Measurements from ENCODE around the gene ZFPM1. TPM values are rescaled to one million over a fixed set of nuclear protein-coding genes. Genes with fewer than 3 reads are reported as not detected.

Gene ZFPM1
- total RNA-seq, 1 experiment from 2014 or later: 14.6 TPM

- TF ChIP-seq ZBTB33 (IDR thresholded peaks at IDR 0.05; ENCODE audit: extremely low read depth, insufficient replicate concordance, low read length): no peak
- no TSS peak for BruUV-seq (replicated peaks)
- peaks cover 10% of the 10 kb centered on the region; the same call in 1 of the 2 replicates for H3K79me2 ChIP-seq (ENCODE audit: insufficient read depth, low read length)
- intact Hi-C loops (cut with micrococcal nuclease): no loop called here
- H3K9me3 ChIP-seq (ENCODE audit: control insufficient read depth in 1 of 2, insufficient read depth in 1 of 2, low read depth in 1 of 2, low read length in 2 of 2): peaks cover 14 to 17% of the 10 kb centered on the region in 2 experiments; a peak in 3 of 4 replicates
- no peak overlapping the region for H3K9ac ChIP-seq (ENCODE audit: low read length)
- DNase-seq (ENCODE audit: low read depth, low spot score): no peak
- POLR2A ChIA-PET: no interaction called here
- no peak overlapping the region for H3K27ac ChIP-seq (ENCODE audit: low read depth, low read length)
- no peak for ATAC-seq
- H3K4me2 ChIP-seq (ENCODE audit: low read length): no peak overlapping the region
- H3K27me3 ChIP-seq (ENCODE audit: insufficient read depth, low read length): no peaks in the 10 kb centered on the region
- H3K4me3 ChIP-seq (replicated peaks in 1 of 2; ENCODE audit: low read depth in 1 of 2, low read length in 2 of 2): no peak overlapping the region
- H2AFZ ChIP-seq (ENCODE audit: low read depth, low read length, poor library complexity, severe bottlenecking): no peak overlapping the region
- CTCF ChIA-PET: no interaction called here
- no peaks in the 10 kb centered on the region for H3K9me2 ChIP-seq (ENCODE audit: insufficient read depth)
- RAD21 ChIA-PET (ENCODE audit: low non-redundant PET in 1 of 2, low total read pairs in 2 of 2, uncharacterized antibody in 2 of 2, unreplicated experiment in 2 of 2): no interaction called here
- H3K36me3 ChIP-seq (ENCODE audit: control insufficient read depth in 1 of 2, insufficient read depth in 2 of 2, low read length in 2 of 2): no peaks in the 10 kb centered on the region; a peak in 1 of 4 replicates
- H3K4me1 ChIP-seq (ENCODE audit: control insufficient read depth in 1 of 2, insufficient read depth in 2 of 2, low read length in 2 of 2): peaks cover 8 to 12% of the 10 kb centered on the region in 2 experiments
- H4K20me1 ChIP-seq (ENCODE audit: insufficient read depth): no peaks in the 10 kb centered on the region
Observed at GRCh38 chr16:88538366-88539060, 85.4 kb downstream of the ZFPM1 start.

GRCh38 chr16:88539261-88539651 is 86.2 kb downstream of the ZFPM1 start:
- Histone ChIP-seq H2AFZ (ENCODE audit: low read depth, low read length, poor library complexity, severe bottlenecking) (no peak overlapping the region), H3K4me2 (ENCODE audit: low read length) (no peak overlapping the region), H3K4me3 (replicated peaks in 1 of 2; ENCODE audit: low read depth in 1 of 2, low read length in 2 of 2) (no peak overlapping the region), H3K9me3 (ENCODE audit: control insufficient read depth in 1 of 2, insufficient read depth in 1 of 2, low read depth in 1 of 2, low read length in 2 of 2) (peaks cover 20 to 21% of the 10 kb centered on the region in 2 experiments; a peak in 3 of 4 replicates), H3K36me3 (ENCODE audit: control insufficient read depth in 1 of 2, insufficient read depth in 2 of 2, low read length in 2 of 2) (no peaks in the 10 kb centered on the region; a peak in 1 of 4 replicates), H4K20me1 (ENCODE audit: insufficient read depth) (no peaks in the 10 kb centered on the region), H3K27ac (ENCODE audit: low read depth, low read length) (no peak overlapping the region; the same call in 1 of the 2 replicates), H3K4me1 (ENCODE audit: control insufficient read depth in 1 of 2, insufficient read depth in 2 of 2, low read length in 2 of 2) (peaks cover 8 to 12% of the 10 kb centered on the region in 2 experiments), H3K9me2 (ENCODE audit: insufficient read depth) (no peaks in the 10 kb centered on the region), H3K9ac (ENCODE audit: low read length) (no peak overlapping the region), H3K79me2 (ENCODE audit: insufficient read depth, low read length) (peaks cover 10% of the 10 kb centered on the region; the same call in 1 of the 2 replicates), H3K27me3 (ENCODE audit: insufficient read depth, low read length) (no peaks in the 10 kb centered on the region)
- intact Hi-C loops (cut with micrococcal nuclease): no loop called here
- ChIA-PET CTCF (no interaction called here), POLR2A (no interaction called here), RAD21 (ENCODE audit: low non-redundant PET in 1 of 2, low total read pairs in 2 of 2, uncharacterized antibody in 2 of 2, unreplicated experiment in 2 of 2) (no interaction called here)
- no TSS peak for BruUV-seq (replicated peaks)
- DNase-seq (ENCODE audit: low read depth, low spot score) (no peak), ATAC-seq (no peak)
- TF ChIP-seq POLR2AphosphoS5 (IDR thresholded peaks at IDR 0.05; ENCODE audit: low read depth, low read length): no peak
- no peak for TF ChIP-seq EGR1 (IDR thresholded peaks at IDR 0.05; ENCODE audit: low read depth)
- TF ChIP-seq ATF3 (IDR thresholded peaks at IDR 0.05): no peak
- TF ChIP-seq ELF1 (IDR thresholded peaks at IDR 0.05; ENCODE audit: borderline replicate concordance, low read depth): no peak
- no peak for TF ChIP-seq CBX3 (IDR thresholded peaks at IDR 0.05; ENCODE audit: low read depth)
- TF ChIP-seq ZFX (IDR thresholded peaks at IDR 0.05): no peak
- no peak for TF ChIP-seq RAD21 (IDR thresholded peaks at IDR 0.05; ENCODE audit: low read depth)
- no peak for TF ChIP-seq EZH2phosphoT487 (IDR thresholded peaks at IDR 0.05; ENCODE audit: borderline replicate concordance)
- no peak for TF ChIP-seq SIN3A (IDR thresholded peaks at IDR 0.05; ENCODE audit: low read depth)
- no peak for TF ChIP-seq SRF (IDR thresholded peaks at IDR 0.05; ENCODE audit: low read depth)
- no peak for TF ChIP-seq EZH2 (IDR thresholded peaks at IDR 0.05)
- TF ChIP-seq TCF7L2 (IDR thresholded peaks at IDR 0.05; ENCODE audit: borderline replicate concordance, extremely low read depth, insufficient read depth, insufficient read length): no peak
- no peak for TF ChIP-seq POLR2A (IDR thresholded peaks at IDR 0.05; ENCODE audit: borderline replicate concordance, extremely low read depth, insufficient read depth, insufficient read length)
- TF ChIP-seq YY1 (IDR thresholded peaks at IDR 0.05; ENCODE audit: extremely low read depth, insufficient replicate concordance, low read depth, low read length): no peak
- TF ChIP-seq JUND (IDR thresholded peaks at IDR 0.05): no peak
- no peak for TF ChIP-seq CTCF (IDR thresholded peaks at IDR 0.05 in 2 of 3, conservative IDR thresholded peaks at IDR 0.05 in 1 of 3; ENCODE audit: borderline replicate concordance in 1 of 3, insufficient read depth in 1 of 3, low read depth in 2 of 3, low read length in 2 of 3)

Data from HCT116 (cell line).